ENCODE results near the gene CAVIN2.

CAVIN2 gene

GRCh38 chr2:191860760-191861466 lies 14.0 kb upstream of the CAVIN2 start:
- no peak for TF ChIP-seq POLR2A (IDR thresholded peaks at IDR 0.05; ENCODE audit: extremely low read depth, insufficient read length)
- TF ChIP-seq MAX (IDR thresholded peaks at IDR 0.05; ENCODE audit: low read depth, low read length): no peak
- TF ChIP-seq MYC (IDR thresholded peaks at IDR 0.05; ENCODE audit: low read depth, low read length): no peak
- no peak for TF ChIP-seq CTCF (IDR thresholded peaks at IDR 0.05; ENCODE audit: low read depth, low read length)
- DNase-seq (ENCODE audit: low read depth): no peak

GRCh38 chr2:191859681-191860080 lies 12.8 kb upstream of the CAVIN2 start:
- H3K4me3 ChIP-seq (ENCODE audit: low read depth, low read length): no peak overlapping the region
- peak; percentile 45 for DNase-seq (ENCODE audit: low read depth)
- TF ChIP-seq CTCF (IDR thresholded peaks at IDR 0.05; ENCODE audit: low read depth, low read length) (no peak), MYC (IDR thresholded peaks at IDR 0.05; ENCODE audit: low read depth, low read length) (no peak), MAX (IDR thresholded peaks at IDR 0.05; ENCODE audit: low read depth, low read length) (no peak), POLR2A (IDR thresholded peaks at IDR 0.05; ENCODE audit: extremely low read depth, insufficient read length) (no peak)

More at GRCh38 chr2:191860760-191861466, 14.0 kb upstream of the CAVIN2 start:
- no peak overlapping the region for H3K4me3 ChIP-seq (ENCODE audit: low read depth, low read length)

- no peak for DNase-seq (ENCODE audit: low read depth)
- TF ChIP-seq MAX (IDR thresholded peaks at IDR 0.05; ENCODE audit: low read depth, low read length) (no peak), MYC (IDR thresholded peaks at IDR 0.05; ENCODE audit: low read depth, low read length) (no peak), POLR2A (IDR thresholded peaks at IDR 0.05; ENCODE audit: extremely low read depth, insufficient read length) (no peak), CTCF (IDR thresholded peaks at IDR 0.05; ENCODE audit: low read depth, low read length) (no peak)
- no peak overlapping the region for H3K4me3 ChIP-seq (ENCODE audit: low read depth, low read length)
Measured at GRCh38 chr2:191857886-191858285, 11.0 kb upstream of the CAVIN2 start.

GRCh38 chr2:191857259-191857805 lies 10.4 kb upstream of the CAVIN2 start:
- TF ChIP-seq MAX (IDR thresholded peaks at IDR 0.05; ENCODE audit: low read depth, low read length): no peak
- TF ChIP-seq MYC (IDR thresholded peaks at IDR 0.05; ENCODE audit: low read depth, low read length): no peak
- TF ChIP-seq CTCF (IDR thresholded peaks at IDR 0.05; ENCODE audit: low read depth, low read length): no peak
- no peak for TF ChIP-seq POLR2A (IDR thresholded peaks at IDR 0.05; ENCODE audit: extremely low read depth, insufficient read length)
- no peak for DNase-seq (ENCODE audit: low read depth)

GRCh38 chr2:191856111-191856876 lies 9.4 kb upstream of the CAVIN2 start:
- H3K4me3 ChIP-seq (ENCODE audit: low read depth, low read length): no peak overlapping the region
- TF ChIP-seq POLR2A (IDR thresholded peaks at IDR 0.05; ENCODE audit: extremely low read depth, insufficient read length) (no peak), MAX (IDR thresholded peaks at IDR 0.05; ENCODE audit: low read depth, low read length) (no peak), CTCF (IDR thresholded peaks at IDR 0.05; ENCODE audit: low read depth, low read length) (no peak), MYC (IDR thresholded peaks at IDR 0.05; ENCODE audit: low read depth, low read length) (no peak)
- DNase-seq (ENCODE audit: low read depth): no peak

More at GRCh38 chr2:191857259-191857805, 10.4 kb upstream of the CAVIN2 start:
- no peak overlapping the region for H3K4me3 ChIP-seq (ENCODE audit: low read depth, low read length)

All from NB4 (cell line).